Adrenal gland (tissue), 5 donors: ENCODE measurements around the gene BCAS3.

Experiments used
- POLR2A ChIP-seq, 2 donors: fragments of 450-650 bp; IDR thresholded peaks; one replicate each; pipeline ENCODE4 v1.6.1; 2017; ENCODE audit warnings: antibody characterized with exemption in 2 of 2, mild to moderate bottlenecking in 2 of 2, moderate library complexity in 1 of 2
- TF ChIP-seq, protein P1 (sequence below), 6 experiments: fragments of 450-650 bp in 4 of 6; fragments of 200-600 bp in 2 of 6; sonication (generic) in 1 of 6; IDR thresholded peaks; 1 replicate in 5 of 6; 2 replicates in 1 of 6; pipeline versions ENCODE4 v1.5.1 to v1.8.0; 2016 to 2021; ENCODE audit warnings: antibody characterized with exemption in 6 of 6, mild to moderate bottlenecking in 2 of 6, moderate library complexity in 1 of 6
- donor health status: DM: no; HTN: no; CAD: no.

DNA sequence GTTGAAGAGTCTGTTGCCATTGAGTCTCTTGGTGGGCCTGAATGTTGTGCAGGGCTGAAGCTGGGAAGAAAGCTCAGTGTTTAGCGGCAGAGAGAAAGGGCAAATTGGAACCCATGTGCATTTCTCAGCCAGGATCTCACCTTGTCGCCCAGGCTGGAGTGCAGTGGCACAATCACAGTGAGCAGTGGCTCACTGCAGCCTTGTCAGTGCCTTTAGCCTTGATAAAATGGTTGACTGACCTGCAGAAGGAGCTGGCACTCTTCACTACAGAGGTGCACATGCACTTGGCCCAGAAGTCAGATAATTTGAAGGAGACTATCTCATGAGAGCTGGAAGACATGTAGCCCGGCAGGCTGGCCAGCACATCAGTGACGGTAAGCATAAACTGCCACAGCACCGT, 597.7 kb downstream of the BCAS3 start:
- TF ChIP-seq, protein P1, sequence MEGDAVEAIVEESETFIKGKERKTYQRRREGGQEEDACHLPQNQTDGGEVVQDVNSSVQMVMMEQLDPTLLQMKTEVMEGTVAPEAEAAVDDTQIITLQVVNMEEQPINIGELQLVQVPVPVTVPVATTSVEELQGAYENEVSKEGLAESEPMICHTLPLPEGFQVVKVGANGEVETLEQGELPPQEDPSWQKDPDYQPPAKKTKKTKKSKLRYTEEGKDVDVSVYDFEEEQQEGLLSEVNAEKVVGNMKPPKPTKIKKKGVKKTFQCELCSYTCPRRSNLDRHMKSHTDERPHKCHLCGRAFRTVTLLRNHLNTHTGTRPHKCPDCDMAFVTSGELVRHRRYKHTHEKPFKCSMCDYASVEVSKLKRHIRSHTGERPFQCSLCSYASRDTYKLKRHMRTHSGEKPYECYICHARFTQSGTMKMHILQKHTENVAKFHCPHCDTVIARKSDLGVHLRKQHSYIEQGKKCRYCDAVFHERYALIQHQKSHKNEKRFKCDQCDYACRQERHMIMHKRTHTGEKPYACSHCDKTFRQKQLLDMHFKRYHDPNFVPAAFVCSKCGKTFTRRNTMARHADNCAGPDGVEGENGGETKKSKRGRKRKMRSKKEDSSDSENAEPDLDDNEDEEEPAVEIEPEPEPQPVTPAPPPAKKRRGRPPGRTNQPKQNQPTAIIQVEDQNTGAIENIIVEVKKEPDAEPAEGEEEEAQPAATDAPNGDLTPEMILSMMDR (IDR thresholded peaks at IDR 0.05): no peak
- no peak for TF ChIP-seq POLR2A (IDR thresholded peaks at IDR 0.05)
